ENCODE data around the gene SLC35B2. TPM values are rescaled to one million over a fixed set of nuclear protein-coding genes. Genes with fewer than 3 reads are reported as not detected.

SLC35B2 gene
- total and polyA plus RNA-seq, 10 of the 15 experiments (the other 5 are each of a cell fraction or from before 2014, with no cell fraction given), result 11.3 to 45.4 (median 33.8) TPM

- TF ChIP-seq, protein P1, sequence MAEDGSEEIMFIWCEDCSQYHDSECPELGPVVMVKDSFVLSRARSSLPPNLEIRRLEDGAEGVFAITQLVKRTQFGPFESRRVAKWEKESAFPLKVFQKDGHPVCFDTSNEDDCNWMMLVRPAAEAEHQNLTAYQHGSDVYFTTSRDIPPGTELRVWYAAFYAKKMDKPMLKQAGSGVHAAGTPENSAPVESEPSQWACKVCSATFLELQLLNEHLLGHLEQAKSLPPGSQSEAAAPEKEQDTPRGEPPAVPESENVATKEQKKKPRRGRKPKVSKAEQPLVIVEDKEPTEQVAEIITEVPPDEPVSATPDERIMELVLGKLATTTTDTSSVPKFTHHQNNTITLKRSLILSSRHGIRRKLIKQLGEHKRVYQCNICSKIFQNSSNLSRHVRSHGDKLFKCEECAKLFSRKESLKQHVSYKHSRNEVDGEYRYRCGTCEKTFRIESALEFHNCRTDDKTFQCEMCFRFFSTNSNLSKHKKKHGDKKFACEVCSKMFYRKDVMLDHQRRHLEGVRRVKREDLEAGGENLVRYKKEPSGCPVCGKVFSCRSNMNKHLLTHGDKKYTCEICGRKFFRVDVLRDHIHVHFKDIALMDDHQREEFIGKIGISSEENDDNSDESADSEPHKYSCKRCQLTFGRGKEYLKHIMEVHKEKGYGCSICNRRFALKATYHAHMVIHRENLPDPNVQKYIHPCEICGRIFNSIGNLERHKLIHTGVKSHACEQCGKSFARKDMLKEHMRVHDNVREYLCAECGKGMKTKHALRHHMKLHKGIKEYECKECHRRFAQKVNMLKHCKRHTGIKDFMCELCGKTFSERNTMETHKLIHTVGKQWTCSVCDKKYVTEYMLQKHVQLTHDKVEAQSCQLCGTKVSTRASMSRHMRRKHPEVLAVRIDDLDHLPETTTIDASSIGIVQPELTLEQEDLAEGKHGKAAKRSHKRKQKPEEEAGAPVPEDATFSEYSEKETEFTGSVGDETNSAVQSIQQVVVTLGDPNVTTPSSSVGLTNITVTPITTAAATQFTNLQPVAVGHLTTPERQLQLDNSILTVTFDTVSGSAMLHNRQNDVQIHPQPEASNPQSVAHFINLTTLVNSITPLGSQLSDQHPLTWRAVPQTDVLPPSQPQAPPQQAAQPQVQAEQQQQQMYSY (CRISPR knock-in tag; IDR thresholded peaks at IDR 0.05), result no peak
- peak; percentile 83 for TF ChIP-seq BACH1 (IDR thresholded peaks at IDR 0.05; ENCODE audit: borderline replicate concordance)
- peak; percentile 98; the same call in 1 of the 2 replicates for TF ChIP-seq POLR2AphosphoS2 (IDR thresholded peaks at IDR 0.05; ENCODE audit: low read depth, low read length)
- no peak for TF ChIP-seq PKNOX1 (IDR thresholded peaks at IDR 0.05)
- 0 out of 2 replicates have a peak, but pooled peaks have one; percentile 54 for TF ChIP-seq MYB (IDR thresholded peaks at IDR 0.05; ENCODE audit: borderline replicate concordance, low read depth, low read length)
- TF ChIP-seq IRF5 (IDR thresholded peaks at IDR 0.05; ENCODE audit: borderline replicate concordance), result no peak
- peak; percentile 10; the same call in 1 of the 2 replicates for TF ChIP-seq SMC3 (IDR thresholded peaks at IDR 0.05; ENCODE audit: borderline replicate concordance, low read length)
- no peak for TF ChIP-seq HDAC6 (IDR thresholded peaks at IDR 0.05; ENCODE audit: unreplicated experiment)
- peak; percentile 52 for TF ChIP-seq CBFB (IDR thresholded peaks at IDR 0.05; ENCODE audit: low read depth)
- TF ChIP-seq POLR2A (IDR thresholded peaks at IDR 0.05; ENCODE audit: low read depth, low read length), result no peak
- TF ChIP-seq ZSCAN29 (IDR thresholded peaks at IDR 0.05), result 0 out of 2 replicates have a peak, but pooled peaks have one; percentile 9
- TF ChIP-seq ZNF384 (IDR thresholded peaks at IDR 0.05; ENCODE audit: borderline replicate concordance, low read depth, low read length), result no peak
- no peak; the same call in 1 of the 2 replicates for TF ChIP-seq NR2F1 (conservative IDR thresholded peaks at IDR 0.05)
- no peak for TF ChIP-seq SUPT20H (IDR thresholded peaks at IDR 0.05; ENCODE audit: borderline replicate concordance, control insufficient read depth, low read depth, low read length)
- TF ChIP-seq SIN3A (IDR thresholded peaks at IDR 0.05; ENCODE audit: low read depth, low read length), result no peak
- peak; percentile 98 for TF ChIP-seq IKZF2 (IDR thresholded peaks at IDR 0.05)
- TF ChIP-seq TCF3 (IDR thresholded peaks at IDR 0.05; ENCODE audit: borderline replicate concordance, insufficient read depth, low read depth, low read length), result no peak
- no peak for TF ChIP-seq FOS (IDR thresholded peaks at IDR 0.05; ENCODE audit: borderline replicate concordance, extremely low read depth, insufficient read length)
- no peak for TF ChIP-seq YBX1 (IDR thresholded peaks at IDR 0.05)
- no peak for TF ChIP-seq FOXK2 (IDR thresholded peaks at IDR 0.05)
- no peak for TF ChIP-seq ASH2L (IDR thresholded peaks at IDR 0.05; ENCODE audit: borderline replicate concordance, low read depth)
- no peak for TF ChIP-seq IRF3 (IDR thresholded peaks at IDR 0.05)
- TF ChIP-seq CBX5 (IDR thresholded peaks at IDR 0.05; ENCODE audit: low read depth), result no peak
- no peak for TF ChIP-seq NR2C2 (IDR thresholded peaks at IDR 0.05; ENCODE audit: borderline replicate concordance, control insufficient read depth, insufficient read length, low read depth)
These were observed 511 bp upstream of the SLC35B2 start (continued) for GRCh38 chr6:44257753-44258324.

All from GM12878 (cell line).